G401 (cell line): ENCODE measurements around the gene TRDMT1. TPM values are rescaled to one million over a fixed set of nuclear protein-coding genes. Genes with fewer than 3 reads are reported as not detected.
"Not testable (repeated sequence)": the region's sequence is repeated elsewhere in the genome, so short reads cannot be mapped to it uniquely, and the experiment has no call there.

Experiments used
- DNase-seq: peaks from one replicate; pipeline ENCODE4 v3.0.0-alpha.2; 2015; ENCODE audit warnings: low spot score
- in situ Hi-C: cut with HindIII; loops from 2 replicates; pipeline ENCODE4 v1.10.0; 2016; ENCODE audit warnings: low sequenced_read_pairs, mixed read lengths
- total RNA-seq: library from RNA; depleted of rRNA; stranded (reverse); fragments of >200 nt; shearing (Covaris generic); gene quantifications from 2 replicates; pipeline ENCODE4 v1.2.3, GENCODE V29; 2014; rRNA removed

TRDMT1 gene
- total RNA-seq, 1 experiment from 2014 or later, result 3.2 TPM

DNA sequence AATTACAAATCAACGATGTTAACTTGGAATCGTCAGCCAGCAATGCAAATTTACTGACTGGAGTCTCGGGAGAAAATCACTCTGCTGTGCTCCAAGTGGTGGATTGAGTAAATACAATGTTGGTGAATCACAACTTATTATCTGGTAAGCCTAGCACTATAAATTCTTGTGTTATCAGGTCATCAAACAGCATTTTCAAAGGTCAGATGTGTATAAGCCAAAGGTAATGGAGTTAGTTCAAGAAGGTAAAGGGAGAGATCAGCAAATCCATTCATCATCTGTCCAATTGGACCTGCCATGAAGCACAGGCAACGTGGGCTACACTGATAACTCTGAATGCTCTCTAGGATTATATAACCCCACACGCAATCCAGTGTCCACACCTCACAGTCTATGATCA lies 85.8 kb downstream of the TRDMT1 start:
- in situ Hi-C loops, result no loop called here
- DNase-seq, result no peak

GRCh38 chr10:17114878-17115444 lies 86.5 kb downstream of the TRDMT1 start:
- DNase-seq, in situ Hi-C loops: not testable (repeated sequence)

DNA sequence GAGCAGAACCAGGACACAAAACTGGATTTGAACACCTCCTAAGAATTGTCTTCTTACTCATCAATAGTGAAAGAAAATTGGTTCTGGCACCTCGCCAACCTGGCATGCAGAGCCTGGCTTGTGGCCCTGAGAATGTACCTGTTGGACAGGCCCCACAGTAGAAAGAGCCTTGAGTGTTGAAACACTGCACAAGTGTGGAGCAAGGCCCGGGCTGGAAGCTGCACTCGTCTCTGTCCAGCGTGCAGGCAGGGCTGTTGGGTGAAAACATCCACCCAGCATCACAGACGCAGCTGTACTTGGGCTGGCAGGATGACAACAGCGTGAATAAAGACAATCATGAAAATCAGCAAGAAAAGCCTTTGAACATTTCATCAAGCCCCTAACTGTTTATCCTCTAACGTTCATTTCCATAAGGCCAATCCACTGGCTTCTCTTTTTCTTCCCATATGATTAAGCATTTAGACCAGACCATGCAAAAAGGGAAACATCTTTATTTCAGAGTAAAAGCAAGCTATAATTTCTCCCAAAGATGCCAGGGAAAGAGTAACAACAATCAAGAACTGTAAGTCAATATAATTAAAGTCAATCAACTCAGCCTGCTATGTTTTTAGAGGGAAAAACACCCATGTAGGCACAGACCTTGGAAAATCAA lies 87.5 kb downstream of the TRDMT1 start:
- no peak for DNase-seq
- in situ Hi-C loops, result no loop called here

DNA sequence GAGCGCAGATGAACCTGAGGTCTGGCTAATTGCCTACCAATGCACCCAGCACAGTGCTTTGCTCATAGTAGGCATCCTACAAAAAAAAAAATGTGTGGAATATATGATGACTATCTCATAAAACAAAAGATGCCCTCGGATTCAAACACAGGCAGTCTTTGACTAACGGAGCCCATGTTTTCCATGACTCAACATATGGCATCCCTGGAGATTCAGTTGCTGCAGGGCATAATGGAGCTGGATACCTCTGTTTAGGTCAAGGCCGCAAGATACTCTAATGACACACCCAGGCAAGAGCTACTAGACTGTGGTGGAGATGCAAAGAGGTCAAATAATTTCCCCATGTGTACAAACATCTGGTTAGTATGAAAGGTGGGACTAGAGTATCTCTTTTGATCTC lies 88.1 kb downstream of the TRDMT1 start:
- DNase-seq, result no peak
- in situ Hi-C loops, result no loop called here

GRCh38 chr10:17112566-17112965 lies 88.9 kb downstream of the TRDMT1 start:
- in situ Hi-C loops, result no loop called here
- no peak for DNase-seq

GRCh38 chr10:17109475-17110207 lies 91.8 kb downstream of the TRDMT1 start:
- DNase-seq, result no peak
- in situ Hi-C loops, result no loop called here

- in situ Hi-C loops, result no loop called here
- DNase-seq, result no peak
Measured at GRCh38 chr10:17109046-17109445, 92.4 kb downstream of the TRDMT1 start.

DNA sequence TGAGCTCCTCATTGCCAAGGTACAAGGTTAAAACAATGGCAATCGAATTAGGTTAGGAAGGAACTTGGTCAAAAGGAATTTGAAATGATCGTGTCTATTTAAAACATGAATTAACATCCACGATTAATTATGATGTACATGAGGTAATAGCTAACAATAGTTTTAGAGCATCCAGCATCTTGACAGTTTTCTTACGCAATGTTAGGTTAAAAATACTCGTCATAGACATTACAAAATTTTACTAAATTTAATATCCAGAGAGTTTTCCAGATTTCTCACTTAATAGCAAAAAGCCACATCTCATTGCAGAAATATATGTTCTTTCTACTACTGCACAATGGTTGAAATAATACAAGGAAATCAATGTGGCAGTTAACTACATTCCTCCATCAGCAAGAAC lies 94.5 kb downstream of the TRDMT1 start:
- in situ Hi-C loops, result no loop called here
- DNase-seq, result no peak

- no peak for DNase-seq
- in situ Hi-C loops, result no loop called here
Measured at GRCh38 chr10:17101910-17102266, 99.6 kb downstream of the TRDMT1 start.

DNA sequence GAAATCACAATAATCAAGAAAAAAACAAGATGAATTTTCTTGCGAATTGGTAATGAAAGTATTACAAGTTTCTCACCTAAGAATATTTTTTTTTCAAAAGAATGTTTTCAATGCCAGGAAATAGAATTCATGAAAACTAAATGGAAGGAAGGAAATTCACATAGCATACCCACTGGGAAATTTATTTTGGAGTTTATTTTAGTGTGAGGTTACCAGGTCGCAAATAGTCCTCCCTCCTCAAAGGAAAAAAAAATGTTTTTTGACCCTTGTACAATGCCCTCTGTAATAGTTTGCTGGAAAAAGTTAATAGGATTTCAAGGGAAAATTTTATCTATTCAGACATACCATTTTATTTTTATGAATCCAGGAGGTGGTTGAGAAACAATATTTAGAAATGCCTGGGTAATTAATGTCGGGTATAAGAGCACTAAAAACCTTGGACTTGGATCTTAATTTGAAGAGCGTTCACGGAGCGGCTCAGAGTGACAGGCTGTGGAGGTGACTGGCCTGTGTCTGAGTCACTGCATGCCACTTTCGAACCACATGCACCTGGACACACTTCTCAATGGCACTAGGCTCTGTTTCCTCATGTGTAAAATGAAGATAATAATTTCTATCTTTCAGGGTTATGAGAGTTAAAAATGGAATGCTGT lies 100.1 kb downstream of the TRDMT1 start:
- no peak for DNase-seq
- in situ Hi-C loops, result no loop called here

DNA sequence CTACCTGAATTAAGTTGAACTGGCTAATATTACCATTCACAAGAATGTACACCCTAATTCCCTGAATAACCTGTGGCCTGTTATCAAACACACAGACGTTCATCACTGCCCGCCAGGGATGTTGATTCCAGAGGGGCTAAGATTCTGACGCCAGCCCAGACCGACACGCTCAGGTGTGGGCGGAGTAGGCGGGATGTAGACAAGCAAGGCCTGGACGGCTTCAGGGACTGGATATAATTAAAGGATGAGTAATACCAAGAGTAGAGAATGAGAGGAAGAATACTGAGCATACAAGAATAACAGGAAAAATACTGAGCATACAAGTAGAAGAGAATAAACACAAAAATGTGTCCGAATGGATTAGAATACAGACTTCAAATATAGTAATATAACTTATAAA lies 100.9 kb downstream of the TRDMT1 start:
- DNase-seq, result no peak
- in situ Hi-C loops, result no loop called here

GRCh38 chr10:17098012-17098411 lies 103.5 kb downstream of the TRDMT1 start:
- in situ Hi-C loops, result no loop called here
- DNase-seq, result no peak

Other genes starting within 250 kb of the TRDMT1 start
- gene CUBN, start 71.9 kb downstream of the TRDMT1 start, total RNA-seq, result 0.06 and 0.07 TPM in 2 replicates
- 1,486 and 1,494 TPM in 2 replicates for gene VIM, start 26.6 kb upstream of the TRDMT1 start, total RNA-seq